H1 (cell line): Measurements from ENCODE around the gene CXXC5. TPM values are rescaled to one million over a fixed set of nuclear protein-coding genes. Genes with fewer than 3 reads are reported as not detected.
"Not testable (repeated sequence)": the region's sequence is repeated elsewhere in the genome, so short reads cannot be mapped to it uniquely, and the experiment has no call there.

ENCODE experiments used
- CTCF ChIA-PET: fragments of 300-600 bp; sonication (Branson Sonifier 250); formaldehyde crosslinking; loops from one replicate; lab custom pipeline; 2021; ENCODE audit not compliant: partially characterized antibody; lab: Charles Lee
- POLR2A ChIA-PET: fragments of 300-600 bp; sonication (Branson Sonifier 250); formaldehyde crosslinking; loops from one replicate; lab custom pipeline; 2021; ENCODE audit warnings: inconsistent platforms; ENCODE audit not compliant: partially characterized antibody; lab: Charles Lee
- DNase-seq, 2 experiments: peaks; one replicate each; pipeline versions ENCODE4 v3.0.0 to v3.0.0-alpha.2; 2010 to 2022; ENCODE audit warnings: low spot score in 2 of 2, low read depth in 1 of 2, mixed read lengths in 1 of 2
- FAIRE-seq: peaks from 2 replicates; lab custom pipeline; 2011; peaks lifted over from hg19 to GRCh38; lab: Jason Lieb, UNC
- H2AFZ ChIP-seq: 2 replicates; pipeline ENCODE4 v1.8.1; 2012; ENCODE audit warnings: low read length, inconsistent platforms
- H2AK5ac ChIP-seq: 2 replicates; pipeline ENCODE4 v1.6.1; 2013; ENCODE audit warnings: low read depth, low read length
- H2BK120ac ChIP-seq: replicated peaks from 2 replicates; pipeline ENCODE3; 2013; ENCODE audit warnings: low read depth, low read length, inconsistent platforms
- H2BK12ac ChIP-seq: 2 replicates; pipeline ENCODE4 v1.6.1; 2013; ENCODE audit warnings: low read depth, low read length
- H2BK15ac ChIP-seq: 2 replicates; pipeline ENCODE4 v1.6.1; 2013; ENCODE audit warnings: low read length
- H2BK20ac ChIP-seq: 2 replicates; pipeline ENCODE4 v1.6.1; 2013; ENCODE audit warnings: low read length
- H2BK5ac ChIP-seq: 2 replicates; pipeline ENCODE4 v1.6.1; 2013; ENCODE audit warnings: low read depth, low read length
- H3K14ac ChIP-seq: 2 replicates; pipeline ENCODE4 v1.6.1; 2013; ENCODE audit warnings: inconsistent platforms; ENCODE audit not compliant: insufficient read length
- H3K18ac ChIP-seq: 2 replicates; pipeline ENCODE4 v1.6.1; 2013; ENCODE audit warnings: low read length; ENCODE audit errors: extremely low read depth
- H3K23ac ChIP-seq: 2 replicates; pipeline ENCODE4 v1.6.1; 2013; ENCODE audit warnings: inconsistent platforms; ENCODE audit not compliant: insufficient read length
- H3K23me2 ChIP-seq: 2 replicates; pipeline ENCODE4 v1.6.1; 2013; ENCODE audit warnings: low read depth, low read length
- H3K27ac ChIP-seq: 2 replicates; pipeline ENCODE4 v1.6.1; 2011; ENCODE audit warnings: low read depth, low read length, inconsistent platforms
- H3K27me3 ChIP-seq, 4 experiments: replicated peaks in 1 of 4; 1 replicate in 1 of 4; 2 replicates in 3 of 4; pipeline versions ENCODE4 v1.6.1 to v1.8.1; 2011 to 2013; ENCODE audit warnings: low read length in 3 of 4, mild to moderate bottlenecking in 3 of 4, inconsistent platforms in 2 of 4, mixed read lengths in 2 of 4, moderate library complexity in 1 of 4; ENCODE audit not compliant: control insufficient read depth in 3 of 4, insufficient read depth in 3 of 4; ENCODE audit errors: extremely low read depth in 1 of 4
- H3K36me3 ChIP-seq, 4 experiments: 2 replicates each; pipeline versions ENCODE4 v1.6.1 to v1.8.1; 2011 to 2013; ENCODE audit warnings: mild to moderate bottlenecking in 4 of 4, low read length in 3 of 4, moderate library complexity in 2 of 4, control low read depth in 1 of 4, inconsistent platforms in 1 of 4; ENCODE audit not compliant: insufficient read depth in 4 of 4, control insufficient read depth in 2 of 4
- H3K4ac ChIP-seq: replicated peaks from 2 replicates; pipeline ENCODE3; 2013; ENCODE audit warnings: low read length, low read depth, mixed read lengths, inconsistent platforms; ENCODE audit not compliant: insufficient read length
- H3K4me1 ChIP-seq, 4 experiments: replicated peaks in 1 of 4; 1 replicate in 1 of 4; 2 replicates in 3 of 4; pipeline versions ENCODE4 v1.6.1 to v1.8.1; 2011 to 2013; ENCODE audit warnings: low read length in 3 of 4, inconsistent platforms in 2 of 4, mixed read lengths in 1 of 4; ENCODE audit not compliant: insufficient read depth in 4 of 4, control insufficient read depth in 3 of 4
- H3K4me2 ChIP-seq, 2 experiments: 2 replicates each; pipeline versions ENCODE4 v1.6.1 to v1.8.1; 2011 to 2013; ENCODE audit warnings: low read depth in 2 of 2, low read length in 2 of 2, control low read depth in 1 of 2, inconsistent platforms in 1 of 2, mild to moderate bottlenecking in 1 of 2; ENCODE audit not compliant: insufficient read depth in 1 of 2
- H3K4me3 ChIP-seq, 4 experiments: fragments of 200-600, 300-600 bp in 1 of 4; sonication (generic), shearing (Covaris generic), sonication (Bioruptor Twin) in 1 of 4; 2 replicates each; pipeline versions ENCODE4 v1.5.1 to v1.8.1; 2011 to 2016; ENCODE audit warnings: low read length in 4 of 4, low read depth in 3 of 4, control low read depth in 2 of 4, inconsistent platforms in 2 of 4, mild to moderate bottlenecking in 2 of 4, mixed read lengths in 1 of 4, moderate library complexity in 1 of 4; ENCODE audit not compliant: insufficient read depth in 2 of 4; ENCODE audit errors: extremely low read depth in 1 of 4
- H3K56ac ChIP-seq: replicated peaks from 2 replicates; pipeline ENCODE3; 2013; ENCODE audit warnings: low read depth, mild to moderate bottlenecking, mixed read lengths, low read length, inconsistent platforms; ENCODE audit not compliant: insufficient read length
- H3K79me1 ChIP-seq: 2 replicates; pipeline ENCODE4 v1.6.1; 2013; ENCODE audit warnings: low read depth, low read length, control low read depth
- H3K79me2 ChIP-seq, 2 experiments: 2 replicates each; pipeline versions ENCODE4 v1.6.1 to v1.8.1; 2012 to 2013; ENCODE audit warnings: low read length in 2 of 2, mild to moderate bottlenecking in 2 of 2, inconsistent platforms in 1 of 2; ENCODE audit not compliant: insufficient read depth in 2 of 2, control insufficient read depth in 1 of 2
- H3K9ac ChIP-seq, 4 experiments: replicated peaks in 1 of 4; 1 replicate in 1 of 4; 2 replicates in 3 of 4; pipeline versions ENCODE4 v1.6.1 to v1.8.1; 2011 to 2013; ENCODE audit warnings: low read depth in 3 of 4, low read length in 3 of 4, control low read depth in 2 of 4, mild to moderate bottlenecking in 2 of 4, moderate library complexity in 2 of 4, inconsistent platforms in 1 of 4; ENCODE audit errors: extremely low read depth in 1 of 4
- H3K9me3 ChIP-seq, 2 experiments: 2 replicates each; pipeline versions ENCODE4 v1.6.1 to v1.8.1; 2012 to 2013; ENCODE audit warnings: mild to moderate bottlenecking in 2 of 2, moderate library complexity in 2 of 2, control low read depth in 1 of 2, inconsistent platforms in 1 of 2, low read depth in 1 of 2, low read length in 1 of 2, mixed read lengths in 1 of 2; ENCODE audit not compliant: insufficient read depth in 2 of 2
- H4K20me1 ChIP-seq, 2 experiments: replicated peaks in 1 of 2; 2 replicates each; pipeline versions ENCODE3 to v1.8.1; 2011 to 2013; ENCODE audit warnings: inconsistent platforms in 2 of 2, low read length in 2 of 2, mild to moderate bottlenecking in 1 of 2; ENCODE audit not compliant: insufficient read depth in 2 of 2, control insufficient read depth in 1 of 2
- H4K5ac ChIP-seq: 2 replicates; pipeline ENCODE4 v1.6.1; 2013; ENCODE audit warnings: low read length, low read depth, mixed read lengths, inconsistent platforms; ENCODE audit not compliant: insufficient read length
- H4K8ac ChIP-seq: 2 replicates; pipeline ENCODE4 v1.8.0; 2013; ENCODE audit warnings: mild to moderate bottlenecking, moderate library complexity, low read length, inconsistent platforms; ENCODE audit not compliant: insufficient read depth; ENCODE audit errors: extremely low read depth
- H4K91ac ChIP-seq: replicated peaks from 2 replicates; pipeline ENCODE3; 2013; ENCODE audit warnings: low read length, mixed read lengths, inconsistent platforms; ENCODE audit not compliant: insufficient read length
- KDM1A ChIP-seq: fragments of 200-600, 300-600 bp; sonication (generic); IDR thresholded peaks from 2 replicates; pipeline ENCODE4 v1.7.1; 2016; ENCODE audit warnings: mild to moderate bottlenecking, low read length, borderline replicate concordance
- WGBS, 2 experiments: shearing (Covaris generic) in 1 of 2; methylation state at CpG; one replicate each; pipeline versions ENCODE4 v1.1.6 to v1.1.7; 2013 to 2015; ENCODE audit warnings: low lambda C conversion rate in 2 of 2, mixed read lengths in 2 of 2, inconsistent platforms in 1 of 2, low coverage in 1 of 2, missing lambda C conversion rate in 1 of 2; ENCODE audit not compliant: insufficient replicate concordance in 2 of 2, insufficient coverage in 1 of 2, insufficient read length in 1 of 2; ENCODE audit errors: extremely low coverage in 1 of 2, missing lambda C conversion rate in 1 of 2; 5-methylcytosine and 5-hydroxymethylcytosine counted together
- polyA plus RNA-seq, 7 experiments: library from polyadenylated mRNA; depleted of rRNA in 3 of 7; stranded (reverse) in 5 of 7; unstranded in 2 of 7; fragments of >200 nt in 5 of 7; fragments of 200-250 nt in 2 of 7; gene quantifications; 1 replicate in 5 of 7; 2 replicates in 1 of 7; 4 replicates in 1 of 7; pipeline versions ENCODE4 v1.2.1 to v1.2.3, GENCODE V29; 2011 to 2013; ENCODE audit warnings: missing spikeins in 2 of 7, mixed read lengths in 2 of 7
- total RNA-seq: library from RNA; stranded (reverse); fragmentation: NEBNext Ultra II Directional; extraction: Animal tissue kit (Norgen Biotek cat#: 25700); gene quantifications from 2 replicates; pipeline ENCODE4 v1.2.1, GENCODE V29; 2021

CXXC5 gene
- total and polyA plus RNA-seq, 2 of the 8 experiments (the other 6 are each of a cell fraction or from before 2014, with no cell fraction given) = 61.4 to 74.0 TPM

DNA sequence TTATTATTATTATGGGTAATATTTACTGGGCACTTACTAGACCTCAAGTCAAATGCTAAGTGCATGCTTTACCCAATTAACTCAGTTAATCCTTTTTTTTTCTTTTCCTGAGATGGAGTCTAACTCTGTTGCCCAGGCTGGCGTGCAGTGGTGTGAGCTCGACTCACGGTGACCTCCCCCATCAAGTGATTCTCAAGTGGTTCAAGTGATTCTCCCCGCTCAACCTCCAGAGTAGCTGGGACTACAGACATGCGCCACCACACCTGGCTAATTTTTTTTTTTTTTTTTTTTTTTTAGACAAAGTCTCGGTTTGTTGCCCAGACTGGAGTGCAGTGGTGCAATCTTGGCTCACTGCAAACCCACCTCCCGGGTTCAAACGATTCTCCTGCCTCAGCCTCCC lies 69.1 kb downstream of the CXXC5 start (continued):
- no peak for TF ChIP-seq KDM1A

GRCh38 chr5:139718403-139718802 lies 70.3 kb downstream of the CXXC5 start:
- H3K27me3 ChIP-seq, H3K27ac ChIP-seq, H3K79me2 ChIP-seq, H2AFZ ChIP-seq, H4K8ac ChIP-seq, CTCF ChIA-PET, POLR2A ChIA-PET, H2BK12ac ChIP-seq, H3K4ac ChIP-seq, H3K4me3 ChIP-seq, H3K4me2 ChIP-seq, H3K4me1 ChIP-seq, H3K36me3 ChIP-seq, H3K56ac ChIP-seq, FAIRE-seq, H3K23me2 ChIP-seq, H2BK5ac ChIP-seq, H3K23ac ChIP-seq, H4K20me1 ChIP-seq, H2AK5ac ChIP-seq, H2BK120ac ChIP-seq, H2BK15ac ChIP-seq, H3K14ac ChIP-seq, H4K91ac ChIP-seq, H2BK20ac ChIP-seq, H4K5ac ChIP-seq, H3K9ac ChIP-seq, DNase-seq, H3K18ac ChIP-seq, H3K79me1 ChIP-seq: not testable (repeated sequence)
- H3K9me3 ChIP-seq = peaks cover 7 to 16% of the 10 kb centered on the region in 2 experiments; a peak in 2 of 4 replicates
- WGBS, 2 experiments = 92% methylated on average over 2 of the region's 2 CpGs; no CpG with 5 or more reads in 1 of the 2 experiments
